ENCODE results near the gene RAD51B.

- no peak for TF ChIP-seq CTCF (conservative IDR thresholded peaks at IDR 0.05)
- no peak for TF ChIP-seq EZH2 (IDR thresholded peaks at IDR 0.05; ENCODE audit: low read depth)
Measured at GRCh38 chr14:68444449-68445168, 625.0 kb downstream of the RAD51B start.
